NCI-H748 (cell line): ENCODE data around the gene THG1L.
A peak's percentile ranks its signal among the peaks of the same experiment; 100 is the strongest.

ENCODE experiments used
- DNase-seq: peaks from one replicate; lab custom pipeline; 2025; ENCODE audit not compliant: unreplicated experiment; lab: John Stamatoyannopoulos, UW

Gene THG1L

DNA sequence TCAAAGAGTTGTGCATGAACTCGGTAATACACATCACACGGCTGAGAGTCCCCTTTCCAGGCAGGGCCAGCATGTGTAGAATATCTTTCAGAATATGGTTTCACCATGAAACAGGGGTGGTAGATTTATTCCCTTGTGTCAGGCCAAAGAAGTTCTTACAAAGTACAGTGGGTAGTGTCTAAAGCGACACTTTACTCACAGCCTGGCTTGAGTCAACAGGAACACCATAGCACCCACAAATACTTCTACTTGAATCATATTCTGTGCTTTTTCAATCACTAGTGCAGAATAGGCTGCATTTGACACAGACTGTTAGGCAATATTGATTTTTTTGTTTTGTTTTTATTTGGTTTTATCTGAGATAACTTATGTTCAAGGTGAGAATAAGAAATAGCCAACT lies 24.9 kb downstream of the THG1L start:
- no peak for DNase-seq

DNA sequence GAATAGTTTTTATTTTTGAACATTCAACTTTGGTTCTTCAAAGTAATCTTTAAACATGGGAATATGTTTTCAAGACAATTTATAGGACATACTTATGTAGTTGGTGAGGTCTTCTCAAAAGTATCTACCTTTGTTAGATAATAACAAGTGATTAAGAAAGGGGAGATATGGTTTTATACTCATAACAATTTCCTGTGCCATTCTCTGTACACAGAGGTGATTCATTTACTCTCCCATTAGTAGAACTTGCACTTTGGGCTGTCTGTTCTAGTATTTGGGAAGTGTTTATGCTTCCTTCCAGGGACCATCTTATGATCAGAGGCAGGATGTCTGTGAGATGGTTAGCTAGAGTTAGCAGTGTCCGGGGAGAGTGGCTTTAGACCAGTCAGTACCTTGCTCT lies 27.5 kb downstream of the THG1L start:
- no peak for DNase-seq

DNA sequence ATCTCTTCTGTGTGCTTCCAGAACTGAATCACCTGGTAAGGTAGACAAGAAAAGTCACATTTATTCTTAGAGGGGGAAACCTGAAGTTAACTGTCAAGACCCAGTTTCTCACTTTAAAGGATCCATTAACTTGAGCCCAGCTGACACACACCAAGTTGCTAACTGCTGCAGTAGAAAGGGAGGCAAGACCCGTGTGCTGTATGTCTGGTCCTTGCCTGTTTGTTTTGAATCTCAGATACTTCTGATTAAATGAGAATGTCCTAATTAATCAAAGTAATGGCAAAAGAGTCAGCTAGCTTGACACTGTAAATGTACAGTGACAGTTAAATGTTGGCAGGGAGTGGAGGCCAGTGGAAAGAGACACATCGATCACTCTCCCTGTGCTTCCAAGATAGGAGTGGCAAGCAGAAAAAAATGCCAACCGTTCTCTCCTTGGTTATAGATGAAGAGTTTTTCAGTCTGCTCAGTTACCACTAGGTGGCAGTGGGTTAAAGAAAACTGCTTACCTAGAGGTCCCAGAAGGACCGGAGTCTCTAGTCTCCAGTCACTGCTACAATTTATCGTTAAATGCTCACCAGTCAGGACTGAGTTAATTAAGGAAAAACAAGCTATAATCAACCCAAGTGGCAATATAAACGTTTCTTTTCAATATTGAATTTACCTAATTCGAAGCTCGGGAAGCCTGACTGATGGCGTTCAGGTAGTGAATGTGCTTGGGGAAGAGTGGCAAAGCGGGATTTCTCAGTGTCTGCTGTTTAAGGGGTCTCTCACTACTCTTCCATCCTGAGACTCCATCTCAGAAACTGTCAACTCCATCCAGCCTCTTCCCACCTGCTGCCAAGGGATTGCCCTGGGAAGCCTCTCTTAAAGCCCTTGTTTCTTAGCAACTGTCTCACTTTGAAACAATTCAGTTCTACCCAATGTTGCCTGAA lies 30.7 kb downstream of the THG1L start:
- peak; percentile 72 for DNase-seq

DNA sequence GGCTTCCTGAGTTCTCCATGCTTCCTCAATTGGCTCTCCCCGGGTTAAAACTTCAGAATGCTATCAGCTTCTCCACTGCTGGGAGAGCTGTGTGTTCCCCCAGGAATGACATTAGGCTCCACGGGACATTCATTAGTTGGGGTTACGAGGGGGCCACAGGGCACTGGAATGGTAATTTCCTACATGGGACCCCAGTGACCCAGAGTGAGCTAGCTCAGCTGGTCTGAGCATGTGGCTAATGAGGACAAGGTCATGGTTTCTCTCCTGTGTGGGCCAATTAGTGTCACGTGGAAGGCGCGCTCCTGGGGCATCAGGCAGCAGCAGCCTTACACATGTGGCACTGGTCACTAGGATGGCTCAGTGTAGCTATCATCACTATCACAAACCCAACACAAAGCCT lies 33.3 kb downstream of the THG1L start:
- DNase-seq: no peak

DNA sequence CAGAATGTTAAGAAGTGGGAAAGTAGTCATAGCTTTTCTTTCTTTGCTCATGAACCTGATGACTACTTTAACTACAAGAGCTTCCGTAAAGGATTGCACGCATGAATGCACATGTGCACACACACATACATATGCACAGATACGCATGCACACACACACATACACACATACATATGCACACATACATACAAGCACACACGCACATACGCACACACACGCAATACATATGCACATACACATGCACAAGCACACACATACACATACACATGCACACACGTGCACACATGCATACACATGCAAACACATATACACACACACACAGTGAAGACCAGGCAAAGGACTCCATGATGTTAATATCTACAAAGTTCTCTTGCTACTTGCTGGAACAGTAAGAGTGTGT lies 35.2 kb downstream of the THG1L start:
- DNase-seq: no peak

DNA sequence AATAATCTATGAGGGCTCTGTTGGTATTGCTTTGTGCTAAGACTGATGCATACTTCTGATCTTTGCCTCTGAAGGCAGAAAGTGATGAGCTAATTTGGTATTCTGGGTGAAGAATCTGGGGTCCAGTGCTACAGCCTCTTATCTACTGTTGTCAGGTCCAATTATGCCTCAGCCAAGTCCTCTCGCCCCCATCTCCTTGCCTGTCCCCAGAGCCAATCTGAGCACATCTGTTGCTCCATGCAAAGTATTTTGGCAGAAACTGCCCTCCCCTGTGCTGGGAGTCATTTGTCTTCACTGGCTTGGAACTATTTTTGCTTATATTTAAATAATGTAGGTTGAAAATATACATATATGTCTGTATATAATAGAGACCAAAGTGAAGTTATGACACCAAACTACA lies 35.7 kb downstream of the THG1L start:
- no peak for DNase-seq

DNA sequence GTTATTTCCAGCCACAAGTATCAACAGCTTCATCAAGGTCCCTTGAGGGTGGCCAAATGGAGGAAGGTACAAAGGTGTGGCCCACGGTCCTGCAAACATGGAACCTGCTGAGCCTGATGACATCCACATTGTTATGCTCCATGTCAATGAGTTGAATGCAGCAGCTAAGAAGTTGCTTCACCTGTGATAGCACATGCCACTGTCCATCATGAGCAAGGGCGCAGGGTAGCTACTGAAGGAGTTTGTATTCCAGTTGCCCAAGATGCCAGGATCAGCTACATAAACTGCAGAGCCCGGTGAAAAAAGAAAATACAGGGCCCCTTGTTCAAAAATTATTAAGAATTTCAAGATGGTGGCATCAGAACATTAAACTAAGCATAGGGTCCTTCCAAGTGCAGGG lies 36.5 kb downstream of the THG1L start:
- DNase-seq: no peak

DNA sequence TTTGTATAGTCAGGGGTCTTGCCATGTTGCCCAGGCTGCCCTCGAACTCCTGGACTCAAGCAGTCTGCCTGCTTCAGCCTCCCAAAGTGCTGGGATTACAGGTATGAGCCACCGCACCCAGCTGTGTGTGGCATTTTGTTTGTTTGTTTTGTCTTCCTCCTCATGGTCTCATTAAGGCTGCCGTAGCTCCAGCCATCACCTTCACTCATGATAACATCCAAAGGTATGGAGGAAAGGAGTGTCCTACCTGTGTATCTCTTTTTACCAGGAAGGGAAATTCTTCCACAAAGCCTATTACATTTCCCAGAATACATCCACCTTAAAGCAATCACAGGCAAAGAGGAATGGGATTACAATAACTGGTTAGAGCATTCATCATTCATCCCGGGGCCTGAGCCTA lies 39.4 kb downstream of the THG1L start:
- no peak for DNase-seq

DNA sequence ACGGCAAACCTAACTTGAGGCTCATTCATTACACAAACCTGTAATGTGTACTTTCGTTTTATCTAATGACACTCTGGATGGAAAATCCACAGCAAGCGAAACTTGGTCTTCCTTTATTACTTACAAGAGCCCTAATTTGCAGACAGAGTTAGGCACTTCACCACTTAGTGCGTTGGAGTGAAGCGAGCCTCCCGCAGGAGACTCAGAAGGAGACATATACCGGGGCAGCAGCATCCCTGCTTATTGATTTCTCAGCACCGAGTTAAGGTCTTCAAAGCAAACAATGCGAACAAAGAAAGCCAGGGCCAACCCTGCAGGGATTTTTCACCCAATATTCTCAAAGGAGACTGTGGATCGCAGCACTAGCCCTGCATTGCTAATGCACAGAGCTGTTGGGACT lies 40.9 kb downstream of the THG1L start:
- no peak for DNase-seq

DNA sequence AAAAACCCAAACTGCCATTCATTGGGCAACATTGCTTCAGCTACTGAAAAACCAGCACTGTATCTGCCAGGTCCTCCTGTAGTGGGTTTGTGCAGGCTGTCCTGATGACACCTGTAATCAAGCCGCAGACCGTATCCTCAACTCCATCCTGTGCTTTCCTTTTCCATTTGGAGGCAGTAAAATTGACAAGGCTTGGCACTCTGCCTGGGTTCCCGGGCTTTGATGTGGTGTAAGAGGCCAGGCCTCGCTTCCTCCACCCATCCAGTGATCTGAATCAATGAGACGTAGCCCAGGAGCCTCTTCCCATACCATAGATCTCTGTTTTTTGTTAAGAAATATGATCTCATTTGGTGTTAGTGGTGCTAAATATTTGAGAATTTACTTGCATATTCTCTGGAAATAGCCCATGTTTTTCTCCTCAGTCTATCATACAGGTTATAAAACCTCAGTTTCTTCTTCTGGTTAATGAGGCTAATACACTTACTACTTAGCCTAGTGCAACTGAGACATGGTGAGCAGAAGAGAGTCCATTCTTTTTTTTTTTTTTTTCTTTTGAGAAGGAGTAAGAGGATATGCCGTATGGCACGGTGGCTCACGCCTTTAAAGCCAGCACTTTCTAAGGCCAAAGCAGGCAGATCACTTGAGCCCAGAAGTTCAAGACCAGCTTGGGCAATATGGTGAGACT lies 47.0 kb downstream of the THG1L start:
- peak; percentile 56 for DNase-seq

DNA sequence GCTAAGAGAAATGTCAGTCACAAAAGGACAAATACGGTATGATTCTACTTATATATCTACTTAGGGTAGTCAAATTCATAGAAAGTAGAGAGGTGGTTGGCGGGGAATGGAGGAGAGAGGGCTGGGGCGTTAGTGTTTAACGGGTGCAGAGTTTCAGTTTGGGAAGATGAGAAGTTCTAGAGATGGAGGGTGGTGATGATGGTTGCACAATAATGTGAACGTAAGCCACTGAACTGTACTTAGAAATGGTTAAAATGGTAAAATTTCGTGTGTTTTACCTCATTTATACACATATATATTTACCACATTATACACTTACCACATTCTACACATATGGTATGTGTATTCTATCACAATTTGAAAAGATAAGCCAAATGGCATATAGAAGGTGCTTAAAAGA lies 48.0 kb downstream of the THG1L start:
- no peak for DNase-seq

DNA sequence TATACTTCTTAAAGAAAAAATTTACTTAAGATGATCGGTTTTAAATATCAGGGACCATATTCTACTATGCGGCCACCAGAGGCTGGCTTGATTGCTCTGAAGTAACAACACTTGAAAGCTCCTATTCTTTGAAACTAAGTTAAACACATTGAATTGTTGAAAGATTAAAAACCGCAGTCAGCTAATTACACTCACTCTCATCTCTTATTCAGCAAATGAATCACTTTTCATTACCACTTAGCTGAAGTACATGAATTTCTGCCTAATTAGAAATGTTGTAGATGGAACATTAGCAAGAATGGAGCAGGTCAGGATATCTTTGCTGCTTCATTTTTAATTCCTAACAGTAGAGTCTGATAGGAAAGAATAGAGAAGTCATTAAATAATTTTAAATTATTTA lies 54.6 kb downstream of the THG1L start:
- no peak for DNase-seq
